ENCODE measurements around the gene SFMBT2.

Gene SFMBT2

DNA sequence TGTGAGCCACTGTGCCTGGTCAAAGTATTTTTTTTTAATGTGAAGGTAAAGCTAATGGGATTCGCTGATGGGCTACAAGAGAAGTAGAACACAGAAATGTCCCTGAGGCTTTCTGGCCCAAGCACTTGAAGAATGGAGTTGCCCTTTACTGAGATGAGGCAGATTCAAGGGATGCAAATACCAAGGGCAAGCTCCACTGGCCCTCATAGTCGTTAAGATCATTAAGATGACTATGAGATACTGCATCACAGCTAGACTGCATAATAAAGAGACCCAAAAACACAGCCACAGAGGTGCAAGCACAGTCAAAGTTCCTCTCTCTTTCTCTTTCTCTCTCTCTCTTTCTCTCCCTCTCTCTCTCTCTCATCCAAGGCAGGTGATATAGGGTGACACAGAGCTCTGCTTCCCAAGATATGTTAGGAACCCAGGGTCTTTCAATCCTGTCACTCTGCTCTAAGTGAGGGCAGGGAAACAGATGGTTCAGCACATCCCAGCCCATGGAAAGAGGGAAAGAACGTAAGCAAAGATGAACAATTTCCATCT lies 117.4 kb downstream of the SFMBT2 start:
- DNase-seq = no peak

DNA sequence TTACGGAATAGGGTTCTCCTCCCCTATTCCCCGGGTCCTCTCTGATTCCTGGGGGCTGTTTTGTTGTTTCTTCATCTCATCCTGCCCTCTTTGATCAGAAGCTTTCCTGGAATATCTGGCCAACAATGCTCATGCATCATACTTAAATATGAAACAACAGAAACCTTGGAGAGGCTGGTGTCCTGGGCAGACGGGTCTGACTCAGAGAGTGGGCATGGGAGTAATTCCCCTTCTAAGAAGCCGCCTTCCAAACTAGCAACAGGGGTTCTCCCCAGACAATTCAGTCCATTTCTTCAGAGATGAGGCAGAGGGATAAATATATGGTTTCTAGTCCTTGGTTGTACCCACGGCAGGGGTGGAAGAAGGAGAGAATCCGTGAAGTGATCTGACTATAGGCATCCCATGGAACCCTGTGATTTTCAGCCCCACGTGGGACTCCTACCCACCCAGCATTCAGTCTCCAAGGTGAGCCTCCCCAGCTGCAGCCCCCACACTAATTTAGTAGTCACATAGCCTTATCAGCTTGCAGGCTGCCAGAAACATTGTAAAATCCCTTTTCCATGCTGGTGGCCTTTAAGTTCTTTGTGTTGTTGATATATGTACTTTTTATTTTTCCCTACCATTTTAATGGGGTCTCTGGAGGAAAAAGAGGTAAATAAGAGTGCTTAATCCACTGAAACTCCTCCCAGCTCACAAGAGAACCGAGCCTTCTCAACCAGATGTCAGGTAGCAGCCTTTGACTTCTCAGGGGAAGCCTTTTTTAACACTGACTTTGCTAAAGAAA lies 119.2 kb downstream of the SFMBT2 start:
- DNase-seq = no peak

DNA sequence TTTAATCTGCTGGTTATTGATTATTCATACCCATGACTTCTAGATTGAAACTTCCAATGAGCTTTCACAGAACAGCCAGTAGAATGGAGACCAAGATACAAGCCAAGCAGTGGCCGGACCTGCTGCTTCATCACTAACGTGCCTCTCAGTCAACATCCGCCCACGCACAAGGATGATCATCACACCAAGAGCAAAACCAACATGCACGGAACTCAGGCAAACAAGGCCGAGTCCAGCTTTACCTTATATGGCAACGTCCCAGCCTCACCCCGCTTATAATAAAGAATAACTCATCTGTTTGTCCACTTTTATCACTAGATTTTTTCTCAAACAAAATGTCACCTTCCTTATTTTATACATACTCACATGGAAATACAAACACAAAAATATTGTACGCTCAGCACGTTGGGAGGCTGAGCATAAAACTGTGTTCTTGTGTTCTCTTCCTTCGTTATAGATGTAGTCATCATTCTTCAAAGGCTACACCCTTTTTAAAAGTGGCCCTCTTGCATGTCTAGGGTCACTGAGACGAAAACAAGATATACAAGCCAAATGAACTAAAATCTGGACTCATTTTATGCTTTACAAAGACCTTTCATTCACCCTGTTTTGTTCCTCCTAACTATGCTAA lies 122.7 kb downstream of the SFMBT2 start:
- no peak for DNase-seq

DNA sequence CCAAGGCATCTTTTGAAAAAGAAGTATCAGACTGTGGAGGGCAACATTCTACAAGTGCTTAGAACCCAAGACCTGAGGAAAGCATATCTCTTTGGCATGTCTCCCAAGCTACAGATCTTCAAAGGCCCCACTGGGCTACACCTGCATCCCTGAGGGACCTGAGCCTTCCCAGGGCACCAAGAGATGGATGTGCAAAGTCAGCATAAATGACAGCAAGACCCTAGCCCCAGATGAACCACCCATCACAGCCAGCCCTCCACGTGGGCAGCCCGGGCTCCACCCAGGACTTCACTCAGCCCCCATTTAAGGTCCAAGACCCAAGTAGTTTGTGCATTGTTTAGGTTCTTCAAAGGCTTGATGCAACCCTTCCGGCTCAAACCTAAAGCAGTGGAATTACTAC lies 123.5 kb downstream of the SFMBT2 start:
- no peak for DNase-seq

DNA sequence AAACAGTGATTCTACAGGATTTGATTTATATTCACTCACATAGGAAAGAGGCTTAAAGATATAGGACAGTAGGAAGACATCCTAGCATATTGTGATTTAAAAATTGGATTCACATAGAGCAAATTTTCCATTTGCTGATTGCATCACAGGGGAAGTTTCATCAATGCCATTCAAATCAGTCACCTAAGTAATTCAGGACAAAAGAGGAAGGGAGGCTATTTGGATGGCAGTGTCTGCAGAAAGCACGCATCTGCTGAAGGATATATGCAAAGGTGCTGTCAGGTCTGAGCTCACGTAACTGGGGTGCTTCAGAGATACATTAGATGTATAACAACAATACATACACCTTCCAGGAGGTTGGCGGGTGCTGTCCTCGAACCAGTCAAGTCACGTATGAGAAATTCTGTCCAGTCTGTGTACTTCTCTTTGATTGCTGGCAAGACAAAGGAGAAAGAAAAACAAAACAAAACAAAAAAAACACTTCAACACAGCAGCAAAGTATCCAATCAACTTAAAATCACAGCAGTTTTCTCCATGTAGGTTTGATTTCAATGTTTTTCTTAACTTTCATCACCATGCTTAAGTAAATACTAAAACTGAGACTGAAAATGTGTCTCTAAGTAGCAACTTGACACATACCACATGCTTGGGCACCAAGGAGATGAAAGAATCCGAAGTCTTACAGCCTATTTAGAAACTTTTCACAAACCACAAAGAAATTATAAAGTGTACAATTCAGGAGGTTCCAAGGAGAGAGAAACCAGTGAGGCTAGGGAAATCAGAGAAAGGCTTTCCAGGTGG lies 125.1 kb downstream of the SFMBT2 start:
- no peak for DNase-seq

DNA sequence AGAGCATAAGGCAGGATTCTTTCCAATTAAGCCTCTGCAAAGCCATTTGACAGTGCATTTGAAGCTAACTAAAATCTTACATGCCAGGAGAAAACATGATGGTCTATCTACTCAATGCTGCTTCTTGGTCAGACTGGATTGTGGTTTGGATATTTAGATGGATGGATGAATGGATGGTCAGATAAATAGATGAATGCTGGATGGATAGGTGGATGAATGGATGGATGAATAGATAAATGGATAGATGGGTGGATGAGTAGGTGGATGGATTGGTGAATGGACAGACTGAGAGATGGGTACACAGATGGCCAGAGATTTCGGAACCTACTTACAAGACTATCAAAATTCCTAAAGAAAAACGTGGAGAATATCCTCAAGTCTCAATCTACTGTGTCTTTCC lies 127.6 kb downstream of the SFMBT2 start:
- DNase-seq = no peak

GRCh38 chr10:7282457-7282856 lies 128.4 kb downstream of the SFMBT2 start:
- no peak for DNase-seq

GRCh38 chr10:7281429-7281828 lies 129.4 kb downstream of the SFMBT2 start:
- DNase-seq = no peak

- DNase-seq = no peak
These were observed 131.5 kb downstream of the SFMBT2 start for GRCh38 chr10:7279303-7279702.

GRCh38 chr10:7277867-7278266 lies 133.0 kb downstream of the SFMBT2 start:
- no peak for DNase-seq

DNA sequence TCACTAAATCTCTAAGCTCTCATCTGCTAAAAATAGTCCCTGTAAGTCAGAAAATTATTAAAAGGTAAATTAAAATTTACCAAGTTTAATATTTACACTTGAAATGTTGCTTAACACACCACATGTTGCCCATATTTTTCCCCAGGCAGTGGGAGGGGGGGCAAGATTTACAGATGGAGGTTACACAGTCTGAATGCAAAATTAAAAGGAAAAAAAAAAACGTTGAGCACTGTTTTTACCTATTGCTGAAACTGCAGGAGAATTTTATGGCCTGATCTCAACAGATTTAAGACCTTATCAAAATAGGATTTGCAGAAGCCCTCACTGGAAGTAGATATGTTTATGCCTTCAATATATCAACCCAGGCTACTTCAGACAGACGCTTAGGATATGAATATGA lies 133.4 kb downstream of the SFMBT2 start:
- DNase-seq = no peak

DNA sequence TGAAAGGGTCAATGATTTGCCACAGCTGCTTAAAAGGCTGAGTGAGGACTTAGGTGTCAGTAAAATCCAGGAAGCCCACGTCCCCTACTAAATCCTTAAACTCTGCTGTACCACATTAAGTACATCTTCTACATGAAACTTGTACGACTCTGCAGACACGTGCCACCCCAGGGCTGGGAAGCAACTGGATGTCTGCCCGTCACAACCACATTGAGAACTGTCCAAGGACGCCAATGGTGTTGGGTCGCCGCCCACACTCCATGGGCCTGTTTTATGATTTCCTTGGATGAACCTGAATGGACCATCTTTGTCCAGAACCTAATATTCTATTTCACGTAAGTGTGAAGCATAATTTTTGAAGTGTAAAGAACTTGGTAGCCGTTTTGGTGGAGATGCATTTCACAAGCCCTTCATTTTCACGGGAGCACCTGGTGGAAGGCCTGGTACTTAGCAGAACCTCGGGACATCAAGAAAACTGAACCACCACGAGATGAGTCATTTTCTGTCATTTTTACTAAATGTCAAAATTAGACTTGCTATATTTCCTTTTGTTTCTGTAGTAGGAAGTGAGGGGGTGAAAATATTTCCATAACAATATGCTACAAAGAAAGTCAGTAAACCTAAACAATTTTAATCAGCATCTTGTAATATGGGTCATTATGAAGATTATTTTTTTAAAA lies 134.9 kb downstream of the SFMBT2 start:
- no peak for DNase-seq

DNA sequence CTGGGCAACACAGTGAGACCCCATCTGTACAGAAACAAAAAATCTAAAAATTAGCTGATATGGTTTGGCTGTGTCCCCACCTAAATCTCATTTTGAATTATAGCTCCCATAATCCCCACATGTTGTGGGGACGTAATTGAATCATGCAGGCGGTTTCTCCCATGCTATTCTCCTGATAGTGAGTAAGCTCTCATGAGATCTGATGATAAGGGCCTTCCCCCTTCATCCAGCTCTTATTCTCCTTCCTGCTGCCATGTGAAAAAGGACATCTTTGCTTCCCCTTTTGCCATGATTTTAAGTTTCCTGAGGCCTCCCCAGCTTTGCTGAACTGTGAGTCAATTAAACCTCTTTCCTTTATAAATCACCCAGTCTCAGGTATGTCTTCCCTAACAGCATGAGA lies 136.5 kb downstream of the SFMBT2 start:
- DNase-seq = no peak

GRCh38 chr10:7272008-7272407 lies 138.8 kb downstream of the SFMBT2 start:
- DNase-seq = no peak

- DNase-seq = no peak
These were observed 140.8 kb downstream of the SFMBT2 start for GRCh38 chr10:7269988-7270387.

GRCh38 chr10:7267142-7267541 lies 143.7 kb downstream of the SFMBT2 start:
- DNase-seq = no peak

- DNase-seq = no peak
These were observed 145.3 kb downstream of the SFMBT2 start for GRCh38 chr10:7265396-7266123.

DNA sequence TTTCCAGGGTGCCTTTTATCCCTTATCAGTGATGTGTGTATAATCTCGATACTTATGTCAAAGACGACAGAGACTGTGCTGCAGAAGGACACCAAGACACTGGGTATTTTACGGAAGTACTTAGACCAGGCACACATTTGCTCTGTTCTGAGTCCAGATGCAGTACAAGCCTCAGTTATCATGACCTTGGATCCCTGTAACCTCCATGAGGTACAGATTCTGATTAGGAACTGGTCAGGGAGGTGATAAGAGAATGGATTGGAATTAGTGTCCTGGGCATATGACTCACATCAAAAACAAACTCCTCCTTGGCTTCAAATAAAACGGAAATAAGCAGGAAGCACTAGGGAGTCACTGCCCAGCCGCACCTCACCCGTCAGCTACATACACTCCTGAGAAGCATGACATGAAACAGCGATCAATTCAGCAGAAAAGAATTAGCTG lies 146.5 kb downstream of the SFMBT2 start:
- DNase-seq = no peak

DNA sequence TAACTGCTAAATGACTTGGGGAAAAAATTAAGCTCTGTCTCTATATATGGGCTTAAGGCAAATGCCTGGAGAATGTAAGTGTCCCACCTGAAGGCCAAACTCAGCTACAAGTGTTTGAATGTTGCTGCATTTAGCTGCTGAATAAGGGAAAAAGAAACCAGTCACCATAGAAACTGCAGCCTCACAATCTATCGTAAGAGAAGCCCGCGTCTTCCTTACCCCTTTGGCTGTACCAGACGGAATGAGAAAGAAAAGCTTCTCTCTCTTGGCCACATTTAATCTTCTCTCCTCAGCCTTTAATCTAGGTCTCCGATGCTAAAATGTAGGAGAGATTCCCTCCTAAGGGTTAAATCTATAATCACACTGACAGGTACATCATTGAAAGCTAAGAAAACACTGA lies 147.2 kb downstream of the SFMBT2 start:
- DNase-seq = no peak

DNA sequence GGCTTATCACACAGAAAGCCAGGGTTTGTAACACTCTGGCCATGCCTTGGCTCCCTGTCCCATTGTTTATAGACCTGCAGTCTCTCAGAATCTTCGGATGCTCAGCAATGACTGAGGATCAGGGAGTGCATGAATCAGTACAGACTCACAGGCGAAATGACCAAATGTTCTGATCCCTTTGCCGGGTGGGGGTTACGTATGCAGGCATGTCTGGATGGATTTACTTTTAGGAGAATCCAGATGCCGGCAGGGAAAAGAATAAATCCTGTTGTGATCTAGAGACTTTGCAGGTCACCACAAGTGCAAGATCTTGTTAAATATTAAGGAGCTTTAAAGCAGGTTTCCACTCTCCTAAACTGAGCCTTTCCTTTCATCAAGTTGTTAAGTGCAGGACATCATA lies 149.5 kb downstream of the SFMBT2 start:
- DNase-seq = no peak

- DNase-seq = no peak
These were observed 149.9 kb downstream of the SFMBT2 start for GRCh38 chr10:7260912-7261311.

GRCh38 chr10:7260412-7260900 lies 150.4 kb downstream of the SFMBT2 start:
- DNase-seq = no peak

All from effector CD4-positive, alpha-beta T cell (primary cell).